IPS DF 19.7 (cell line): ENCODE measurements around the gene EML4.

Source experiments
- DNase-seq: peaks from one replicate; pipeline ENCODE4 v3.0.0-alpha.2; 2013; ENCODE audit warnings: low read depth, low spot score

Gene EML4

GRCh38 chr2:42223067-42223854 is 54.1 kb downstream of the EML4 start:
- DNase-seq = no peak

- DNase-seq = no peak
These were observed 54.7 kb downstream of the EML4 start for GRCh38 chr2:42223855-42224268.

- no peak for DNase-seq
These were observed 55.4 kb downstream of the EML4 start for GRCh38 chr2:42224422-42225067.

GRCh38 chr2:42225573-42225972 is 56.4 kb downstream of the EML4 start:
- DNase-seq = no peak

GRCh38 chr2:42227491-42227890 is 58.3 kb downstream of the EML4 start:
- DNase-seq = no peak

GRCh38 chr2:42228101-42228500 is 58.9 kb downstream of the EML4 start:
- DNase-seq = no peak

GRCh38 chr2:42229949-42230348 is 60.8 kb downstream of the EML4 start:
- DNase-seq = no peak

GRCh38 chr2:42230891-42231290 is 61.7 kb downstream of the EML4 start:
- DNase-seq = no peak

- DNase-seq = no peak
These were observed 62.9 kb downstream of the EML4 start for GRCh38 chr2:42232024-42232423.

GRCh38 chr2:42233976-42234441 is 64.9 kb downstream of the EML4 start:
- DNase-seq = no peak

GRCh38 chr2:42236911-42237310 is 67.8 kb downstream of the EML4 start:
- no peak for DNase-seq

GRCh38 chr2:42238644-42239288 is 69.6 kb downstream of the EML4 start:
- no peak for DNase-seq

GRCh38 chr2:42239289-42239661 is 70.1 kb downstream of the EML4 start:
- DNase-seq = no peak

- no peak for DNase-seq
These were observed 70.7 kb downstream of the EML4 start for GRCh38 chr2:42239811-42240210.

GRCh38 chr2:42241517-42241916 is 72.4 kb downstream of the EML4 start:
- DNase-seq = no peak

- DNase-seq = no peak
These were observed 74.1 kb downstream of the EML4 start for GRCh38 chr2:42243297-42243696.

GRCh38 chr2:42244520-42244919 is 75.4 kb downstream of the EML4 start:
- no peak for DNase-seq

GRCh38 chr2:42245396-42245795 is 76.2 kb downstream of the EML4 start:
- no peak for DNase-seq

- no peak for DNase-seq
These were observed 77.4 kb downstream of the EML4 start for GRCh38 chr2:42246562-42246961.

- DNase-seq = no peak
These were observed 79.7 kb downstream of the EML4 start for GRCh38 chr2:42248846-42249245.

GRCh38 chr2:42249284-42249683 is 80.1 kb downstream of the EML4 start:
- no peak for DNase-seq

GRCh38 chr2:42249887-42250286 is 80.7 kb downstream of the EML4 start:
- DNase-seq = no peak

GRCh38 chr2:42250925-42251324 is 81.8 kb downstream of the EML4 start:
- DNase-seq = no peak
